Measurements from ENCODE around the gene RTN4IP1. TPM values are rescaled to one million over a fixed set of nuclear protein-coding genes. Genes with fewer than 3 reads are reported as not detected.

RTN4IP1 gene
- total and polyA plus RNA-seq, 9 of the 15 experiments (the other 6 are each of a cell fraction or from before 2014, with no cell fraction given), result 17.9 to 46.0 (median 22.2) TPM

GRCh38 chr6:106555767-106556166, 73.5 kb downstream of the RTN4IP1 start:
- Histone ChIP-seq H3K4me1 (replicated peaks in 1 of 2; ENCODE audit: control insufficient read depth in 2 of 2, insufficient read depth in 2 of 2, low read length in 2 of 2) (no peaks in the 10 kb centered on the region), H3K9me1 (ENCODE audit: control insufficient read depth, insufficient read depth, low read length) (no peaks in the 10 kb centered on the region), H3K4me3 (no peak overlapping the region), H3K36me3 (ENCODE audit: control insufficient read depth, insufficient read depth, low read length) (no peaks in the 10 kb centered on the region), H3K9me3 (replicated peaks; ENCODE audit: control insufficient read depth, insufficient read depth, low read depth, low read length) (no peaks in the 10 kb centered on the region), H3K27me3 (ENCODE audit: control insufficient read depth in 2 of 2, insufficient read depth in 2 of 2, low read length in 2 of 2) (peaks cover 9 to 19% of the 10 kb centered on the region in 2 experiments; a peak in 3 of 5 replicates), H2AFZ (ENCODE audit: low read depth, low read length) (no peak overlapping the region), H3K9ac (ENCODE audit: insufficient read depth in 1 of 2, low read depth in 2 of 2, low read length in 2 of 2) (no peak overlapping the region), H3K79me2 (ENCODE audit: control insufficient read depth, insufficient read depth, low read length) (no peaks in the 10 kb centered on the region), H3K4me2 (ENCODE audit: insufficient read depth, low read length) (no peak overlapping the region), H4K20me1 (replicated peaks; ENCODE audit: control insufficient read depth, insufficient read depth, low read length) (no peaks in the 10 kb centered on the region), H3K27ac (ENCODE audit: extremely low read depth, low read depth, low read length) (no peak overlapping the region)
- BruUV-seq (replicated peaks), result no TSS peak
- DNase-seq (ENCODE audit: extremely low read depth in 1 of 4, low spot score in 3 of 4) (no peak), ATAC-seq (no peak), FAIRE-seq (no peak)
- in situ Hi-C loops (cut with MboI), result loop anchor here (25.0 kb wide), 1 partner anchor 432 kb away; no protein-coding TSS in a partner anchor
- 2% methylated on average over 5 of the region's 5 CpGs for WGBS (ENCODE audit: insufficient coverage, low coverage, missing lambda C conversion rate)
- ChIA-PET CTCF (ENCODE audit: low intra/inter-chr PET ratio) (interaction anchor here (0.5 to 2.8 kb wide), 4 partner anchors 13 to 111 kb away, joined by 3 to 20 read pairs (median 3); no protein-coding TSS in a partner anchor), POLR2A (interaction anchor here (0.6 kb wide), 1 partner anchor 400 kb away, joined by 3 read pairs; no protein-coding TSS in a partner anchor)
- intact Hi-C loops (cut with micrococcal nuclease), result no loop called here
- TF ChIP-seq E2F5 (CRISPR knock-in tag; IDR thresholded peaks at IDR 0.05), result no peak
- no peak for TF ChIP-seq MCM2 (IDR thresholded peaks at IDR 0.05; ENCODE audit: low read depth)
- no peak for TF ChIP-seq ZNF740 (CRISPR knock-in tag; IDR thresholded peaks at IDR 0.05)
- no peak for TF ChIP-seq ZNF740 (tag; IDR thresholded peaks at IDR 0.05)
- TF ChIP-seq, protein P1, sequence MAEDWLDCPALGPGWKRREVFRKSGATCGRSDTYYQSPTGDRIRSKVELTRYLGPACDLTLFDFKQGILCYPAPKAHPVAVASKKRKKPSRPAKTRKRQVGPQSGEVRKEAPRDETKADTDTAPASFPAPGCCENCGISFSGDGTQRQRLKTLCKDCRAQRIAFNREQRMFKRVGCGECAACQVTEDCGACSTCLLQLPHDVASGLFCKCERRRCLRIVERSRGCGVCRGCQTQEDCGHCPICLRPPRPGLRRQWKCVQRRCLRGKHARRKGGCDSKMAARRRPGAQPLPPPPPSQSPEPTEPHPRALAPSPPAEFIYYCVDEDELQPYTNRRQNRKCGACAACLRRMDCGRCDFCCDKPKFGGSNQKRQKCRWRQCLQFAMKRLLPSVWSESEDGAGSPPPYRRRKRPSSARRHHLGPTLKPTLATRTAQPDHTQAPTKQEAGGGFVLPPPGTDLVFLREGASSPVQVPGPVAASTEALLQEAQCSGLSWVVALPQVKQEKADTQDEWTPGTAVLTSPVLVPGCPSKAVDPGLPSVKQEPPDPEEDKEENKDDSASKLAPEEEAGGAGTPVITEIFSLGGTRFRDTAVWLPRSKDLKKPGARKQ (CRISPR knock-in tag; IDR thresholded peaks at IDR 0.05), result no peak
- no peak for TF ChIP-seq RBM34 (IDR thresholded peaks at IDR 0.05; ENCODE audit: borderline replicate concordance, insufficient read depth, low read length)
- no peak for TF ChIP-seq MBD2 (IDR thresholded peaks at IDR 0.05; ENCODE audit: borderline replicate concordance, low read depth)
- no peak for TF ChIP-seq ZNF644 (tag; IDR thresholded peaks at IDR 0.05; ENCODE audit: low read depth)
- no peak for TF ChIP-seq COPS2 (conservative IDR thresholded peaks at IDR 0.05)
- TF ChIP-seq KLF6 (CRISPR knock-in tag; IDR thresholded peaks at IDR 0.05; ENCODE audit: borderline replicate concordance), result no peak
- TF ChIP-seq NCOR1 (IDR thresholded peaks at IDR 0.05), result no peak
- no peak for TF ChIP-seq ZBTB9 (CRISPR knock-in tag; IDR thresholded peaks at IDR 0.05)
- no peak for TF ChIP-seq RFX7 (CRISPR knock-in tag; IDR thresholded peaks at IDR 0.05)
- TF ChIP-seq RAD21 (CRISPR knock-in tag; conservative IDR thresholded peaks at IDR 0.05 in 1 of 2, IDR thresholded peaks at IDR 0.05 in 1 of 2), result no peak
- no peak for TF ChIP-seq ASH1L (IDR thresholded peaks at IDR 0.05; ENCODE audit: borderline replicate concordance, low read depth, partially characterized antibody)
- no peak for TF ChIP-seq PHF8 (IDR thresholded peaks at IDR 0.05; ENCODE audit: borderline replicate concordance, low read length)
- no peak for TF ChIP-seq ARHGAP35 (IDR thresholded peaks at IDR 0.05; ENCODE audit: partially characterized antibody)

Measured in K562 (cell line).